H9 (cell line): Measurements from ENCODE around the gene KDM2A. TPM values are rescaled to one million over a fixed set of nuclear protein-coding genes. Genes with fewer than 3 reads are reported as not detected.

Experiments used
- DNase-seq: peaks from one replicate; pipeline ENCODE4 v3.0.0-alpha.2; 2017
- H2AFZ ChIP-seq: one replicate; pipeline ENCODE4 v1.6.1; 2013; ENCODE audit warnings: mild to moderate bottlenecking, low read length, control low read depth, moderate library complexity
- H2AK5ac ChIP-seq: 2 replicates; pipeline ENCODE4 v1.6.1; 2013; ENCODE audit warnings: low read length, control low read depth, mixed read lengths; ENCODE audit not compliant: insufficient read length
- H2BK120ac ChIP-seq: one replicate; pipeline ENCODE4 v1.6.1; 2013; ENCODE audit warnings: low read depth, mild to moderate bottlenecking, low read length, control low read depth, inconsistent platforms; ENCODE audit not compliant: poor library complexity, severe bottlenecking
- H2BK12ac ChIP-seq: 2 replicates; pipeline ENCODE4 v1.6.1; 2013; ENCODE audit warnings: low read length, control low read depth, mixed read lengths, low read depth; ENCODE audit not compliant: insufficient read length
- H2BK15ac ChIP-seq: 2 replicates; pipeline ENCODE4 v1.6.1; 2013; ENCODE audit warnings: low read depth, low read length, control low read depth
- H2BK20ac ChIP-seq: one replicate; pipeline ENCODE4 v1.6.1; 2013; ENCODE audit warnings: low read depth, mild to moderate bottlenecking, low read length, control low read depth, inconsistent platforms; ENCODE audit not compliant: poor library complexity, severe bottlenecking
- H2BK5ac ChIP-seq: 2 replicates; pipeline ENCODE4 v1.6.1; 2013; ENCODE audit warnings: low read length, control low read depth, mixed read lengths; ENCODE audit not compliant: insufficient read length
- H3K14ac ChIP-seq: 2 replicates; pipeline ENCODE4 v1.6.1; 2013; ENCODE audit warnings: low read length, control low read depth; ENCODE audit not compliant: insufficient read depth
- H3K18ac ChIP-seq: 2 replicates; pipeline ENCODE4 v1.6.1; 2013; ENCODE audit warnings: low read depth, mild to moderate bottlenecking, mixed read lengths, low read length, control low read depth; ENCODE audit not compliant: insufficient read length
- H3K23ac ChIP-seq: 2 replicates; pipeline ENCODE4 v1.6.1; 2013; ENCODE audit warnings: low read length, control low read depth, mixed read lengths, low read depth; ENCODE audit not compliant: insufficient read length
- H3K23me2 ChIP-seq: 2 replicates; pipeline ENCODE4 v1.6.1; 2013; ENCODE audit warnings: low read depth, mild to moderate bottlenecking, mixed read lengths, low read length, control low read depth; ENCODE audit not compliant: insufficient read length, poor library complexity, severe bottlenecking
- H3K27ac ChIP-seq: 2 replicates; pipeline ENCODE4 v1.5.1; 2013; ENCODE audit warnings: low read length, control low read depth, mixed read lengths, low read depth; ENCODE audit not compliant: insufficient read length
- H3K27me3 ChIP-seq: 2 replicates; pipeline ENCODE4 v1.6.1; 2013; ENCODE audit warnings: low read length, control low read depth, inconsistent platforms; ENCODE audit not compliant: insufficient read depth
- H3K4ac ChIP-seq: 2 replicates; pipeline ENCODE4 v1.6.1; 2013; ENCODE audit warnings: low read depth, mild to moderate bottlenecking, control low read depth, inconsistent platforms, low read length, moderate library complexity
- H3K4me1 ChIP-seq: 2 replicates; pipeline ENCODE4 v1.6.1; 2013; ENCODE audit warnings: low read length, control low read depth, inconsistent platforms; ENCODE audit not compliant: insufficient read depth
- H3K4me2 ChIP-seq: 2 replicates; pipeline ENCODE4 v1.6.1; 2013; ENCODE audit warnings: low read length, control low read depth, mixed read lengths; ENCODE audit not compliant: insufficient read length, insufficient read depth
- H3K56ac ChIP-seq: 2 replicates; pipeline ENCODE4 v1.6.1; 2013; ENCODE audit warnings: low read depth, mild to moderate bottlenecking, mixed read lengths, low read length, control low read depth; ENCODE audit not compliant: insufficient read length
- H3K79me1 ChIP-seq: 2 replicates; pipeline ENCODE4 v1.6.1; 2013; ENCODE audit warnings: low read depth, mild to moderate bottlenecking, moderate library complexity, low read length, control low read depth, inconsistent platforms; ENCODE audit not compliant: insufficient read depth, poor library complexity, severe bottlenecking
- H3K79me2 ChIP-seq: 2 replicates; pipeline ENCODE4 v1.6.1; 2013; ENCODE audit warnings: low read length, control low read depth, inconsistent platforms; ENCODE audit not compliant: insufficient read depth
- H3K9ac ChIP-seq: 2 replicates; pipeline ENCODE4 v1.6.1; 2013; ENCODE audit warnings: low read length, control low read depth, mixed read lengths; ENCODE audit not compliant: insufficient read length; ENCODE audit errors: extremely low read depth
- H3K9me3 ChIP-seq: one replicate; pipeline ENCODE4 v1.6.1; 2013; ENCODE audit warnings: low read depth, low read length, inconsistent platforms; ENCODE audit not compliant: control insufficient read depth
- H3T11ph ChIP-seq: one replicate; pipeline ENCODE4 v1.6.1; 2013; ENCODE audit warnings: mild to moderate bottlenecking, low read length, control low read depth, inconsistent platforms
- H4K20me1 ChIP-seq: one replicate; pipeline ENCODE4 v1.6.1; 2013; ENCODE audit not compliant: control insufficient read depth, insufficient read length, insufficient read depth
- H4K5ac ChIP-seq: 2 replicates; pipeline ENCODE4 v1.6.1; 2013; ENCODE audit warnings: low read depth, mild to moderate bottlenecking, mixed read lengths, low read length, control low read depth; ENCODE audit not compliant: insufficient read length
- H4K8ac ChIP-seq: replicated peaks from 2 replicates; pipeline ENCODE4 v1.6.1; 2013; ENCODE audit warnings: low read length, control low read depth, mixed read lengths, low read depth; ENCODE audit not compliant: insufficient read length
- H4K91ac ChIP-seq: 2 replicates; pipeline ENCODE4 v1.6.1; 2013; ENCODE audit warnings: low read depth, mild to moderate bottlenecking, moderate library complexity, mixed read lengths, low read length, control low read depth; ENCODE audit not compliant: insufficient read length
- H3K27ac Mint-ChIP-seq, 3 experiments: 2 replicates in 2 of 3; 3 replicates in 1 of 3; pipeline ENCODE4 v1.8.0; 2020 to 2021; ENCODE audit warnings: mixed read lengths in 3 of 3, mild to moderate bottlenecking in 1 of 3, moderate library complexity in 1 of 3
- H3K27me3 Mint-ChIP-seq: 2 replicates; pipeline ENCODE4 v1.8.0; 2021; ENCODE audit warnings: low read depth, mild to moderate bottlenecking, moderate library complexity, mixed read lengths
- H3K36me3 Mint-ChIP-seq, 3 experiments: 2 replicates in 2 of 3; 3 replicates in 1 of 3; pipeline ENCODE4 v1.8.0; 2020 to 2021; ENCODE audit warnings: low read depth in 3 of 3, mixed read lengths in 3 of 3; ENCODE audit not compliant: insufficient read depth in 1 of 3
- H3K4me1 Mint-ChIP-seq, 2 experiments: 2 replicates each; pipeline ENCODE4 v1.8.0; 2020; ENCODE audit warnings: mixed read lengths in 2 of 2
- H3K4me3 Mint-ChIP-seq, 2 experiments: 2 replicates in 1 of 2; 3 replicates in 1 of 2; pipeline ENCODE4 v1.8.0; 2020 to 2021; ENCODE audit warnings: mild to moderate bottlenecking in 2 of 2, mixed read lengths in 2 of 2, moderate library complexity in 1 of 2
- H3K9me3 Mint-ChIP-seq, 2 experiments: 2 replicates in 1 of 2; 3 replicates in 1 of 2; pipeline ENCODE4 v1.8.0; 2020; ENCODE audit warnings: mild to moderate bottlenecking in 2 of 2, mixed read lengths in 2 of 2, moderate library complexity in 1 of 2
- WGBS: extraction: QIAGEN DNeasy Blood & Tissue Kit; methylation state at CpG from one replicate; pipeline ENCODE4 v1.1.7; 2013; ENCODE audit warnings: missing lambda C conversion rate, low lambda C conversion rate, mixed read lengths; ENCODE audit not compliant: insufficient read length; ENCODE audit errors: extremely low coverage; 5-methylcytosine and 5-hydroxymethylcytosine counted together
- total RNA-seq: library from RNA; stranded (reverse); gene quantifications from 2 replicates; pipeline ENCODE4 v1.2.1, GENCODE V29; 2021
- TF ChIP-seq, protein P1 (sequence below): fragments of 200-600 bp; sonication (generic); conservative IDR thresholded peaks from 3 replicates; pipeline ENCODE4 v1.8.0; 2021; ENCODE audit warnings: antibody characterized with exemption, mild to moderate bottlenecking

Gene KDM2A
- total RNA-seq, 1 experiment from 2014 or later, result 85.9 TPM

GRCh38 chr11:67304511-67305113 is 185.5 kb downstream of the KDM2A start:
- H3K27ac Mint-ChIP-seq, result no peak overlapping the region; a peak in 1 of 7 replicates
- H2AFZ ChIP-seq, result no peak overlapping the region

More at GRCh38 chr11:67304511-67305113, 185.5 kb downstream of the KDM2A start:
- H3K27ac ChIP-seq, result no peak overlapping the region
- Mint-ChIP-seq H3K4me1 (peaks cover 11 to 16% of the 10 kb centered on the region in 2 experiments), H3K36me3 (peaks cover 0 to 27% (median 10%) of the 10 kb centered on the region in 3 experiments; a peak in 4 of 7 replicates), H3K27me3 (peaks cover 6% of the 10 kb centered on the region), H3K4me3 (peak overlapping the region; percentile 65 to 74; a peak in 4 of 5 replicates), H3K9me3 (no peaks in the 10 kb centered on the region)
- H3K56ac ChIP-seq, result no peak overlapping the region
- H3K4ac ChIP-seq, result no peak overlapping the region
- DNase-seq, result peak; percentile 28
- no peak overlapping the region for H4K8ac ChIP-seq
- no peak overlapping the region for H3K9ac ChIP-seq
- no peak overlapping the region for H2BK5ac ChIP-seq
- TF ChIP-seq, protein P1, sequence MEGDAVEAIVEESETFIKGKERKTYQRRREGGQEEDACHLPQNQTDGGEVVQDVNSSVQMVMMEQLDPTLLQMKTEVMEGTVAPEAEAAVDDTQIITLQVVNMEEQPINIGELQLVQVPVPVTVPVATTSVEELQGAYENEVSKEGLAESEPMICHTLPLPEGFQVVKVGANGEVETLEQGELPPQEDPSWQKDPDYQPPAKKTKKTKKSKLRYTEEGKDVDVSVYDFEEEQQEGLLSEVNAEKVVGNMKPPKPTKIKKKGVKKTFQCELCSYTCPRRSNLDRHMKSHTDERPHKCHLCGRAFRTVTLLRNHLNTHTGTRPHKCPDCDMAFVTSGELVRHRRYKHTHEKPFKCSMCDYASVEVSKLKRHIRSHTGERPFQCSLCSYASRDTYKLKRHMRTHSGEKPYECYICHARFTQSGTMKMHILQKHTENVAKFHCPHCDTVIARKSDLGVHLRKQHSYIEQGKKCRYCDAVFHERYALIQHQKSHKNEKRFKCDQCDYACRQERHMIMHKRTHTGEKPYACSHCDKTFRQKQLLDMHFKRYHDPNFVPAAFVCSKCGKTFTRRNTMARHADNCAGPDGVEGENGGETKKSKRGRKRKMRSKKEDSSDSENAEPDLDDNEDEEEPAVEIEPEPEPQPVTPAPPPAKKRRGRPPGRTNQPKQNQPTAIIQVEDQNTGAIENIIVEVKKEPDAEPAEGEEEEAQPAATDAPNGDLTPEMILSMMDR, result no peak
- H3T11ph ChIP-seq, result no peak overlapping the region
- no peak overlapping the region for H2BK15ac ChIP-seq
- H3K4me2 ChIP-seq, result peak overlapping the region; percentile 65
- no peak overlapping the region for H2BK20ac ChIP-seq
- no peaks in the 10 kb centered on the region for H3K79me2 ChIP-seq
- H3K79me1 ChIP-seq, result no peaks in the 10 kb centered on the region
- H3K14ac ChIP-seq, result no peak overlapping the region; the same call in 1 of the 2 replicates
- no peak overlapping the region for H2BK120ac ChIP-seq
- H3K9me3 ChIP-seq, result no peaks in the 10 kb centered on the region
- no peak overlapping the region for H2AK5ac ChIP-seq
- H3K23ac ChIP-seq, result no peak overlapping the region
- H2BK12ac ChIP-seq, result no peak overlapping the region
- peaks cover 16% of the 10 kb centered on the region for H3K23me2 ChIP-seq
- no peaks in the 10 kb centered on the region for H4K20me1 ChIP-seq
- no peak overlapping the region for H4K91ac ChIP-seq
- no peaks in the 10 kb centered on the region for H3K27me3 ChIP-seq
- no peaks in the 10 kb centered on the region for H3K4me1 ChIP-seq
- no CpG with 5 or more reads among the region's 14 CpGs for WGBS
- H3K18ac ChIP-seq, result no peak overlapping the region
- H4K5ac ChIP-seq, result no peak overlapping the region
